HEK293 (cell line): ENCODE data around the gene PSMA2.

Source experiments
- CTCF ChIP-seq: fragments of 450-650 bp; formaldehyde crosslinking; IDR thresholded peaks from 2 replicates; pipeline ENCODE4 v1.5.1; 2016; ENCODE audit warnings: missing biosample characterization, missing genetic modification characterization
- KLF17 ChIP-seq: fragments of 450-650 bp; formaldehyde crosslinking; IDR thresholded peaks from 2 replicates; pipeline ENCODE4 v1.5.1; 2016; ENCODE audit warnings: missing biosample characterization, missing genetic modification characterization
- SP2 ChIP-seq: fragments of 450-650 bp; formaldehyde crosslinking; IDR thresholded peaks from 2 replicates; pipeline ENCODE4 v1.5.1; 2016; ENCODE audit warnings: missing biosample characterization, missing genetic modification characterization
- SP7 ChIP-seq: fragments of 450-650 bp; formaldehyde crosslinking; IDR thresholded peaks from 2 replicates; pipeline ENCODE4 v1.5.1; 2016; ENCODE audit warnings: missing biosample characterization, missing genetic modification characterization
- YY1 ChIP-seq: fragments of 450-650 bp; formaldehyde crosslinking; IDR thresholded peaks from 2 replicates; pipeline ENCODE4 v1.5.1; 2018; ENCODE audit warnings: missing biosample characterization, missing genetic modification characterization
- ZBTB20 ChIP-seq: fragments of 450-650 bp; formaldehyde crosslinking; IDR thresholded peaks from 2 replicates; pipeline ENCODE4 v1.5.1; 2016; ENCODE audit warnings: missing biosample characterization, missing genetic modification characterization
- ZNF24 ChIP-seq: fragments of 450-650 bp; formaldehyde crosslinking; IDR thresholded peaks from 2 replicates; pipeline ENCODE4 v1.5.1; 2016; ENCODE audit warnings: missing biosample characterization, missing genetic modification characterization
- ZNF350 ChIP-seq: fragments of 450-650 bp; formaldehyde crosslinking; IDR thresholded peaks from 2 replicates; pipeline ENCODE4 v1.5.0; 2017; ENCODE audit warnings: missing biosample characterization, mild to moderate bottlenecking, missing genetic modification characterization
- ZNF366 ChIP-seq: fragments of 450-650 bp; formaldehyde crosslinking; conservative IDR thresholded peaks from 2 replicates; pipeline ENCODE4 v1.5.1; 2016; ENCODE audit warnings: missing biosample characterization, missing genetic modification characterization
- ZNF433 ChIP-seq: fragments of 450-650 bp; formaldehyde crosslinking; IDR thresholded peaks from 2 replicates; pipeline ENCODE4 v1.5.1; 2016; ENCODE audit warnings: missing biosample characterization, missing genetic modification characterization, low read depth
- ZNF48 ChIP-seq: fragments of 450-650 bp; formaldehyde crosslinking; IDR thresholded peaks from 2 replicates; pipeline ENCODE4 v1.5.1; 2016; ENCODE audit warnings: missing biosample characterization, missing genetic modification characterization
- ZNF639 ChIP-seq: fragments of 450-650 bp; formaldehyde crosslinking; IDR thresholded peaks from 2 replicates; pipeline ENCODE4 v1.5.1; 2016; ENCODE audit warnings: missing biosample characterization, missing genetic modification characterization
- ZSCAN30 ChIP-seq: fragments of 450-650 bp; IDR thresholded peaks from 2 replicates; pipeline ENCODE4 v1.5.1; 2018; ENCODE audit warnings: missing biosample characterization, mild to moderate bottlenecking, missing genetic modification characterization, moderate library complexity

GRCh38 chr7:42945821-42946626 lies 14.1 kb upstream of the PSMA2 start:
- TF ChIP-seq YY1 (tag by site-specific recombination) (no peak), ZNF639 (tag by site-specific recombination) (no peak), ZNF350 (tag by site-specific recombination) (no peak), CTCF (tag by site-specific recombination) (no peak), SP7 (tag by site-specific recombination) (no peak), SP2 (tag by site-specific recombination) (no peak), KLF17 (tag by site-specific recombination) (no peak), ZNF48 (tag by site-specific recombination) (no peak), ZBTB20 (tag by site-specific recombination) (no peak), ZNF366 (tag by site-specific recombination) (no peak), ZNF24 (tag by site-specific recombination) (no peak), ZSCAN30 (tag by site-specific recombination) (no peak), ZNF433 (tag by site-specific recombination) (no peak)
